ENCODE results near the gene IGFBP2. TPM values are rescaled to one million over a fixed set of nuclear protein-coding genes. Genes with fewer than 3 reads are reported as not detected.

IGFBP2 gene
- total RNA-seq, 1 experiment from 2014 or later, result 5.3 TPM

DNA sequence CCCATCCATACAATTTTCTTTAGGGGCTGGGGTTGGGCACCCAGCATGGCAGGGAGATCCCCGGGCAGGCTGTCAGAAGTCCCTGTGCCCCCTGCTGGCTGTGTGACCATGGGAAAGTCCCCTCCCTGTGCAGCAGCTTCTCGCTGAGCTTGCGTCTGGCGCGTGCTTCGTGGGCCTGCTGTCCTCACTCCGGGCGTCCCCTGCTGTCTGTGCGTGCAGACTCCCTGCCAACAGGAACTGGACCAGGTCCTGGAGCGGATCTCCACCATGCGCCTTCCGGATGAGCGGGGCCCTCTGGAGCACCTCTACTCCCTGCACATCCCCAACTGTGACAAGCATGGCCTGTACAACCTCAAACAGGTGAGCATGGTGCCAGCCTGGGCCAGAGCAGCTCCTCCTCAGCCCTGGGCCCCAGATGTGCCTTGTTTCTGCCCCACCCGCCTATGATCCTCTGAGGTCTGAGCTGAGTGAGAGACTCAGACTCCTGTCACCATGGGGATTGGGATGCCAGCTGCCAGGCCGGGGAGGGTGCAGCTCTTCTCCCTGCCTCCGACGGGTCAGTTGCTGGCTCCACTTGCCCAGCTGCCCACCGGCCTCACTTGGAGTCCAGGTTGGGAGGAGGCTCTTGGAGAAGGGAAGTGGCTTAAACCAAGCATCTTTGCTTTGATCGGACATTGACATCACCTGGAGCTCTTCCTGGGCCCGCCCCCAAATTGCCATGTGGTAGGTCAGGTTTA, 28.6 kb downstream of the IGFBP2 start:
- no peak for DNase-seq (ENCODE audit: low read depth)

DNA sequence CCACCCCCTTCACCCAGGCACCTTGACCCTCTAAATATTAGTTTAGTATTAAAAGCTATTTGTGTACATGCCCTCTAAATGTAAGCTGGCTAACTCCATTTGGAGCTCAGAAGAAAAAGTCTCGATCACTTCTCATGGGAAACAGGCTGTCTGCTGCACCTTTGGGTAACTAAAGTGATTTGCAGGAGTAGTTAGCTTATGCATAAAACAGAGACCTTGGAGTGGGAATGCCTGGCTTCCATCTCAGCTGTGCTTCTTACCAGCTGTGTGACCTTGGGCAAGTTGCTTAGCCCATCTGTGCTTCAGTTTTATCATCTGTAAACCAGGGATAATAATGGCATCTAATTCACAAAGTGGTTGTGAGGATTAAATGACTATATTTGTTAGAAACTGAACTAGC, 29.9 kb downstream of the IGFBP2 start:
- no peak for DNase-seq (ENCODE audit: low read depth)

DNA sequence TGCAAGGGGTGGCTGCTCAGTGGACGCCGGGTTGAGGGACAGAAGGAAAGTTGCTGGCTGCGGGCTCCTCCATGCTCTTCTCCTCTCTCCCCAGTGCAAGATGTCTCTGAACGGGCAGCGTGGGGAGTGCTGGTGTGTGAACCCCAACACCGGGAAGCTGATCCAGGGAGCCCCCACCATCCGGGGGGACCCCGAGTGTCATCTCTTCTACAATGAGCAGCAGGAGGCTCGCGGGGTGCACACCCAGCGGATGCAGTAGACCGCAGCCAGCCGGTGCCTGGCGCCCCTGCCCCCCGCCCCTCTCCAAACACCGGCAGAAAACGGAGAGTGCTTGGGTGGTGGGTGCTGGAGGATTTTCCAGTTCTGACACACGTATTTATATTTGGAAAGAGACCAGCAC, 30.6 kb downstream of the IGFBP2 start:
- DNase-seq (ENCODE audit: low read depth), result no peak

DNA sequence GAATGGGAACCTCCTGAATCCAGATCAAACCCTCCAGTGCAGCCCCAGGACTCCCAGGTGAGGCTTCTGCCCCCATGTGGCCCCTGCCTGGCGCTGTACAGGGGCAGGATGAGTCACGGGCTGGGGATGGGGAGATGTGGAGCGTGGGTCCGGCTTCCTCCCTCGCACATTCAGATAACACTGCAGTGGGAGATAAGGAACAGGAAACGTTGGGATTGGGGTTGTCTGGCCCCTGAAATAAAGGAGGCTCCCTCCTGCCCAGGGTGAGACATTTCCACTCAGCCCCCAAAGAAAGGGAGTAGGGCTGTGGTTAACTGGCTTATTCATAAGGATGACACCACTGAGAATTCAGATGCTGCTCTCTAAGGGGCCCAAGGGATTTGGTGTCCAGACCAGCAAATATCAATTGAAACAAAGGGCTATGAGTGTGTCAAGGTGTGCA, 31.4 kb downstream of the IGFBP2 start:
- DNase-seq (ENCODE audit: low read depth), result peak; percentile 49

DNA sequence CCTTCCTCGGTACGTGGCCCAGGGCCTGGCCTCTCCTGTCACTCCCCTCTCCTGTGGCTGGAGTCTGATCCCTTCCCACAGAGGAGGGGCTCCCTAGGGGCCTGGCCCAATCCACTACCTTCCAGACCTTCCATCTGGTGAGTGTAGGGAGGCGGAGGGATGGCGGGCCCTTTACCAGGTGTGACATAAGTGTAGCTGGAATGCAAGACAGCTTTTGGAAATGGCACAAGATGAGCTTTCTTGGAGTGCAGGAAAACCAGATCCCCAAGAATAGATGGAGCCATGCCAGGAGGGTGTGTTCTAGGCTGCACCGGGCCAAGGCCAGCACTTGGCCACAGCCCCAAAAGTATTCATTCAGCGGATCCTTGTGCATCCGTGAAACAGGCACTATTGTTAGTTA, 32.0 kb downstream of the IGFBP2 start:
- DNase-seq (ENCODE audit: low read depth), result no peak

DNA sequence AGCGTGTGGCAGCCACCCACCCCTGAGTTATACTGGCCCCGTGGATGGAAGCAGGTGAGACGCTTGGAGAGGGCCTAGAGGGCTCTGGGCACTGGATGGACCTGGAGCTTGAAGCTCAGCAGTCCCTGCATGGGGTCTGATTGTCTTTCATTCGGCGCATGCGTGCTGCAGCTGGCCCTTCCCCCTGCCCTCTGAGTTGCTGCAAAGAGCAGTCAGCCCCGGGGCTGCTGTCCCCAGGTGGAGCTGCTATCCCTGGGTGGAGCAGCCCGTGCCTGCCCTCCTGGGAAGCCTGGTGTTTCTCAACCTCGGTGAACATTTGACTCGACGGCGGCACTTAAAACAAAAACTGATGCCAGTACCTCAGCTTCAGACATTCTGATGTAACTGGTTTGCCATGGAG, 32.5 kb downstream of the IGFBP2 start:
- no peak for DNase-seq (ENCODE audit: low read depth)

DNA sequence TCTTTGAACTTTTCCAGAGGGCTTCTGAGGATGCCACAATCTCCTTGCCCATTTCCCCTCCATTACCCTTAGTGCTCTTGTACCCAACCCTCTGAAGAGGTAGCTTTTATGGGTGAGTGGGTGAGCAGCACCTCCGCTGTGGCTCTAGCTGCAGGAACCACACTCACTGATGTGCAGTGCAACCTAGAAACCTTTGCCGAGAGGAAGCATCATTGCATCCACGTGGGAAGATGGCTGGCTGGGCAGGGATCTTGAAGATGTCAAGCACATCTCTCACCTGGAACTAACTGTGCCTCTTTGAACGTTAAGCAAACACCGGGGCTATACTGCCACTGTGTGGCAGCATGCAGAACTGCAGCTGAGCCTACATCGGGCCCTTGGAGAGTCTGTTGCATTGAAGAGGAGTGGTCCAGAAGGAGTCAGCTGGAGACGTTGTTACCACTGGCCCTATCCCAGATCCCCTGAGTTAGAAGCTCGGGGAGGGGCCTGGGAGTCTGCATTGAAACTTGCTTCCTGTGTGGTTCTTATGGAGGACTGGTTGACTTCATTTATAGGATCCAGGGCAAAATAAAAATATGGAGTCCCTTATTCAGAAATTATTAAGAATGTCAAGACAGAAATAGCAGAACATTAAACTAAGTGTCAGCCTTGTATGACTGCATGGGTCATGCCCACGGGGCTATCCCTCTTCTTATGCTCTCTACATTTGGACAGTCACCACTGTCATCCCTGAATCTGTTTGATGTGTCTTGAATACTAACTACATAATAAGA, 33.4 kb downstream of the IGFBP2 start:
- peak; percentile 70 for DNase-seq (ENCODE audit: low read depth)

DNA sequence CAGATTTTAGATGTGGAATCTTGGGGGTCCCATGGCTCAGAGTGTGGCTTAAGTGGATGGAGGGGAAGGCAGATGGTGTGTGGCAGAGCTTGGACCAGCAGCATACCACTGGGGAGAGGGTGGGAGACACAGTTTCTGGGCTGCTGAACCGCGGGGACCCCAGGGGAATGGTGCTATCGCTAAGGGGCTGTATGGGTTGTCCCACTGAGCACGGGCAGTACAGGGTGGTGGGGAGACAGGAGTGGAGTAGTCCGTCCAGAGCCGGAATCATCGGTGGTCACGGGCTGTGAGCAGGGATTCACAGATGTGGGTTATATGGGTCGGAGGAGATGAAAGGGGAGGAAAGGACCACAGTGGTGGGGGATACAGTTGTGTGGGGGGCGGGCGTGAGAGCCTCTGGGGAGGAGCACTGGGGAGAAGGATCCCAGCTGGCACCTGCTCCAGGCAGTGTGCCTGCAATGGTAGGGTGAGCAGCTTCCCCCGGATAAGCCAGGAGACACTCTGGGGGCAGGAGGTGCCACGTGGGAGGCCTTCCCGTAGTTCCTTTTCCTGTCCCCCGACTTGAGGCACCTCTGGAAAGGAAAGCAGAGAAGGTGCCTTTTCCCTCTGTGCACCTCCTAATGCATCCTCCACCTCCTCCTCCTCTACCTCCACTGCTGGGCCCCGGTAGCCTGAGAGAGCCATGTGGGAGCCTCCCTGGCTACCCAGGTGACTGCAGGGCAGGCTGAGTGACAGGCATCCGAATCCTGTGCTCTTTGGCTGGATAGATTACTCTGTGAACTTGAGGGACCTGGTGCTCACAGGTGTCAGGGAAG, 37.3 kb downstream of the IGFBP2 start:
- no peak for DNase-seq (ENCODE audit: low read depth)

DNA sequence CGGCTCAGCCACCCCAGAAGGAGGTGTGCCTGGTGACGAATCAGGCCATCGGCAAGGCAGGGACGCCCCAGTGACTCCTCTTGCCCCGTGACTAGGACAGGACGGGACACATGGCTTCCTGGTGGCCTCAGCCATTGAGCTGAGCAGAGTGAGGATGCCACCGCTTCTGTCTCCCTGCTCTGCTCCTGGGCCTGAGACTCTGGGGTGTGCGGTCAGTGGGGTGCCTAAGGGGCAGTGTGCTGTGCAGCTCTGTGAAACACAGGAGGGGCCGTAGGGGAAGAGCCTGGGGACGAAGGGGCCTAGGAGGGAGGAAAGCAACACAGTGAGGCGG, 37.8 kb downstream of the IGFBP2 start:
- no peak for DNase-seq (ENCODE audit: low read depth)

DNA sequence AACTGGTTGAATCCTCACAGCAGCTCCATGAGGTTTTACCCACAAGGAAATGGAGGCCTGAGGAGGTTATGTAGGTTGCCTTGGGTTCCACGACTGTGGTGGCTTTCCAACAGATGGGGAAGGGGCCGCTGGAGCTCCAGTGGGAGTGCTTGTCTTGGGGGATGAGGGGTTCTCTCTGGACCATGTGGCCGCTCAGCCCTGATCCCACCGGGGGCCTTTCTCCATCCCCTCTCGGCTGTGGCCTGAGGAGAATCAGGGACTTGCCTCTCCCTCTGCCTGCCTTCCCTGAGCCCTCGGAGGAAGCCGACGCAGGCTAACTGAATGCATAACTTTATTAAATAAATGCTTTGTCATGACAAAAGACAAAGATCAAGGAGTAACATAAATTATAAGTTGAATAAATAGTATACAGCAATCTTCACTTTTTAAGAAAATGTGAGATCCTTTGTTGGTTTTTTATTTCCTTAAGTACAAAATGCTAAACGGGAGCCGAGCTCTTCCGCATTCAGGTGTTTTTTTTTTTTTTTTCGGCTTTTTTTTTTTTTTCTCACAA, 38.6 kb downstream of the IGFBP2 start:
- no peak for DNase-seq (ENCODE audit: low read depth)

DNA sequence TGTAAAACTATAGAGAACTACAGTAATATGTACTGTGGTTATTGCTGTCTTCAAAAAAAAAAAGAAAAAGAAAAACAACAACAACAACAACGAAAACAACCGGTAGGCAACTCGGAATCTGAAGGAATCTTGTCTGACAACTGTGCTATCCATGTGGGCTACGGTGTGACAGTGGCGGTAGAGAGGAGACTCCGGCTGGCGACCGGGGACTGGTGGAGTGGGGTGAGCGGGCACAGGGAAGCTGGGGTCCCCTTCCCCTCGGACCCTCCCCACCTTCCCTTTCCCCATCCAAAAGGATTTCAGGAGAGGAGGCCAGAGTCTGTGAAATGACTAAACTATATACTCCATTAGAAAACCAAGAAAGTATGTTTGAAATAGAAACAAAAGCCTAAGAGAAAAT, 39.2 kb downstream of the IGFBP2 start:
- no peak for DNase-seq (ENCODE audit: low read depth)

DNA sequence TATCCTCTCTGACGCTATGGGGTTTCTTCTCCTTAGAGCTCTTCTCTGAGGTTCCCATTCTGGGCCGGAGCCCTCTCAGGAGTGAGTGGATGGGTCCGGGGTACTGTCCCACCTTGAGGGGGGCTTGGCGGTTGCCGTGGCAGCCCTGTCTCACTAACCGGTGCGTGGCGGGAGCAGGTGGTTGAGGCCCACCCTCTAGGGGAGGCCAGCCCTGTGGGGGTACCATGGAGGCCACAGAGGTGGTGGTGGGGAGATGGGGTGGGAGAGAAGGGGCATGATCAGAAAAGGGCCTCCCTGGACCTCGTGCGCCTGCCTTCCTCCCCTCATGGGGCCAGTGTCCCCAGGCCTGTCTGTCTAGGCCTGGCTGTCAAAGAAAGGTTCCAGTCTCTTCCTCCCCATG, 39.8 kb downstream of the IGFBP2 start:
- no peak for DNase-seq (ENCODE audit: low read depth)

DNA sequence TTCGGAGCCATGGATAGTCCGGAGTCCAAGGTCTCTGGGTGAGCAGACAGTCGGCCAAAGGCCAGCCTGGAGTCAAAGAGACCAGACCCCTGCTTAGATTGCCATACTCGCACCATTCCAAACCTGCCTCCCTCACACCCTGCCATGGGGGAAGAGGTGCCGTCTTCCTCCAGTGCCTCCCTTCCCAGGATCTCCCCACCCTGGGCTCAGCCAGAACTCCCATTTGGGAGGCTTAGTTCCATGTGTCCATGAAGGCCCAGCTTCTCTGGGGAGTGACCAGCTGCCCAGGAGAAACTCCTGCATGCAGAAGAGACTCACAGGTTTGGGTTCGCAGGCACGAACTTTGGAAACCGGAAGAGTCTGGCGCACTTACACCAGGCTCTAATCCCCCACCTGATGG, 40.4 kb downstream of the IGFBP2 start:
- DNase-seq (ENCODE audit: low read depth), result no peak

DNA sequence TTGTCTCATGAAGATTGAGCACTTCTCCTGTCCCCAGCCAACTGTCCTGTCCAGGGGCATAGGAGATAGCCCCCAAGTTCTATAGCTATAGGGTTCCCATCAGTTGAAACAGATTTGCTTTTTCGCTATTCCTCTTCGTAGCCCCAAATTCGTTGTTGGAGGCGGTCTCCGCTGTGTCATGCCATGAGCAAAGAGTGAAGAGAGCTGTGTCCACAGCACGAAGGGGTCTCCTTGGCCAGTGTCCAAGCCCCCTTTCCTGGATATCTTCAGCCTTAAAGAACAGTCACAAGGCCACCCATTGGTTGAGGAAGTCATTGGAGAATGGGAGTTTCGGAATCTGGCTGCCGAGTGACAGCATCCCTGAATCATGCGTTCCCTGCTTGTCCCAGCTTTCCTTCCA, 41.2 kb downstream of the IGFBP2 start:
- DNase-seq (ENCODE audit: low read depth), result no peak

DNA sequence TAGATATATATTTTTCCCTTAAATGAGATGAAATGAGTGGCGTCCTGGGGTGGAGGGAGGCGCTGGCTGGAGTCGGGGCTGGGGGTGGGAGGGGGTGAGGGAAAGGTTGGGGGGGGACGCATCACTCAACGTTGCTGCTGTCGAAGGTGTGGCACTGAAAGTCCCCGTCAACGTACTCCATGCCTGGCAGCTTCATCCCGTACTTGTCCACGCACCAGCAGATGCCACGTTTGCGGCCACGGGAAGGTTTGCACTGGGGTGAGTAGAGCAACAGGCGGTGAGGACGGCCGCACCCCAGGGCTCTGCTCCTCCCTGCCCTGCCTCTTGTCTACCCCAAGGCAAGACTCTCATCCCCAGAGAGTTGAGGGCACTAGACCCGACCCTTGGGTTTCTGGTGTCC, 43.4 kb downstream of the IGFBP2 start:
- DNase-seq (ENCODE audit: low read depth), result no peak

DNA sequence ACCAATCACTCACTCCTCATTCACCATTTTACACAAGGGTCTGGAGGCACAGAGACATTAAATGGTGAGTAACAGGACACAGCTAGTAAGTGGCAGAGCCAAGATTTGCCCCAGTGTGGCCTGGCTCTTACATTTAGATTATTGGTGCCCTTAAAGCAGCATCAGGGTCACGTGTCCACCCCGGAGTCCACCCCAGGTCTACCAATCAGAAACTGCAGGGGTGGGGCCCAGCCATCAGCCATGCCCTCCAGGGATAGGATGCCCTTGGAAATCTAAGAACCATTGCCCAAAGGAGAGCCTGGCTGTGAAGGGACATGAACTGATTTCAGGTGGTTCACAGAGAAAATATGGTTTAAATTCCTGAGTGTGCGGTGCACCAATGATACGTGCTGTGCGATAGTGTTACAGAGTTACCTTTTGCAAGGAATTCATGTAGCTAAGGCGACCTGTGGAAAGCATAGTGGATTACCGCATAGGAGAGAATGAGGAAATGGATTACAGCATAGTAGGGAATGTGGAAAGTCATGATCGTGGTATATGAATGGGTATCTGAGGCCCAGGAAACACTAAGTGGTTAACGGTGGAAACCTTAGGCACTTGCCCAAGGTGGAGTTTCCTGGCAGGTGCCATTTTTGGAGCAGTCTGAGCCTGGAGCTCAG, 44.3 kb downstream of the IGFBP2 start:
- DNase-seq (ENCODE audit: low read depth), result no peak

DNA sequence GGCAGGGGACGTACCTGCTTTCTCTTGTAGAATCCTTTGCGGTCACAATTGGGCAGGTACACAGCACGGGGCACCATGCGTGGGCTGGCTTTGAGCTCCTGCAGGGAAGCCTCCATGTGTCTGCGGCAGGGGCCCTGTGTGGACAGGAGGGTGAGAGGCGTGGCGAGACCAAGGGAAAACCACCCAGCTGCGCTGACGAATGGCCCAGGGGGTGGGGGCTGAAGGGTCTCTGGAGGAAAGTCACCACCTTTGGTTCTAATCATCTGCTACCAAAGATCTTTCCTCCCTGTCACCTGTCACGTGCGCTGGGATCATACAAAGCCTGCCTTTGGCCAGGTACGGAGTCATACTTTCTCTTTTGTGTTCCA, 44.9 kb downstream of the IGFBP2 start:
- DNase-seq (ENCODE audit: low read depth), result no peak

DNA sequence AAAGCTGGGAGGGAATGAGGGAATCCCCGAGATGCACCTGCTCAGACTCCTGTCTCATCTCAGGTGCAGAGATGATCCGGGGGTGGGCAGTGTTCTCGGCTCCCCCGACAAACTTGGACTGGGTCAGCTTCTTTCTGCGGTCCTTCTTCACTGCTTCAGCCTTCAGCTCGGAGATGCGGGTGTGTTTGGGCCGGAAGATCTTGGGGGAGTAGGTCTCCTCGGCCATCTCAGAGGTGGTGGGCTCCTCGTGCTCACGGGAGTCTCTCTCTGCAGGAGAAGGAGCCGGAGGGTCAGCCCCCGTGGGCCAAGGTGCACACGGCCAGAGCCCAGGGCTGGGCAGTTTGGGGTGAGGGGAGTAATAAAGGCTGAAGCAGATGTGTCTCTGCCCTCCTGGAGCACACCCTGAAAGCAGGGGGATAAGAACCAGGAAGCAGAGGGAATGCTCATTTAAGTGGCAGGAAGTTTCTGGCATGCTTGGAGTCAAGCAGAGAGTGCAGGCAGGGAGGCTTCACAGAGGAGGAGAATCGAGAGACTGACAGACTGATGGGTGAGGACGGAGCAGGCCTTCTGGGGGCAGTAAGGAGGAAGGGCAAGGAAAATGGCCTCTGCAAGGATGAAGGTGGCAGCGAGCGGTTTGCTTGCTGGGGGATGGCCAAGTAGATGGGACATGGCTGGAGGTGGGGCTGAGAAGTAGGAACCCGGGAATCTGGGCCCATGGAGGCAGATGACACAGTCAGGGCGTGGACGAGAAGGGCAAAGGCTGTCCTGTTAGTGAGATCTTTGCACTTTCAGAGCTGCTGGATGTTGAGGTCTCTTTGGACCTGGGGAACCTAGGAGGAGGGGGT, 45.8 kb downstream of the IGFBP2 start:
- DNase-seq (ENCODE audit: low read depth), result no peak

DNA sequence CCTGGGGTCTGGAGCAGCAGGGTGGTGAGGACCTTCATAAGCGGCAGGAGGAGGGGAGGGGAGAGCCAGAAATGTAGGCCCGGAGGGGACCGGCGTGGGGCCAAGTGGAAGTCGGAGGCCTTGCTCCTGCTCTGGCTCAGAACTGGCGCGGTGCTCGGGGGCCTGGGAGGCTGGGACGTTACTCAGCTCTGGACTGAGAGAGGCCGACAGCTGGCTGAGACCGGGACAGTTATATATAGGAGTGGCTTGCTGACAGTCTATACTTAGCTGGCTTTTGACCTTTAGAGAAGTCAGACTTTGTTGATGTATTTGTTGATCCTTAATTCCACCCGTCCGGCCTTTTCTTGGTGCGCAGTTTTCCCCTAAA, 46.4 kb downstream of the IGFBP2 start:
- no peak for DNase-seq (ENCODE audit: low read depth)

DNA sequence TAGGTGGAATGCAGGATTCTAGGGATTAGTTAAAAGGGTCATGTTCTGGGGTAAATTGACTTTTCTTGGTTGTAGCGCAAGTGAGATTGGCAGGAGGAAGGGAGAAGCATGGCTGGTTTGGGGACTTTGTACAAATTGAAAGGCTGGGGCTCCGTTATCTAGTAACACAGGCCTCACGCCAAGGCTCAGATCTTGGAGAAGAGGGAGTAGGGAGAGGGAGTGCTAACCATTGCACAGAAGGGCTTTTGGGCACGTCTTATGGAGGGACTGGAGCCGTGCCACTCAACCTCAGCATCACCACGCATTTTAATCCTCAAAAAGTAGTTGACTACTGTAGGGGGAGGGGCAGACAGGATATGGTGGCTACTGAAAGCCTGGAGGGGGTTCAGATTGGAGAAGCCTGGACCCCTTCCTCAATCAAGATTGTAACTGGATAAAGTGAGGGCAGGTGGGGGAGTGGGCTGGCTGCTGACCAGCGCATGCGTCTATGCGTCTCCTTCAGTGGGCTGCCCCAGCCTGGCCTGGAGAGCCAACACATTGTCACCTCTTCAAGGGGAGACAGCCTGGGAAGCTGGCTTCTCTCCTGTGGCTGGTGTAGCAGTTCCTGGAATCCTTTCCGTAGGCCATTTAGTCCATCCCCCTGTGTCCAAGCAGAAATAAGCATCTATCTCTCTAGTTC, 47.9 kb downstream of the IGFBP2 start:
- no peak for DNase-seq (ENCODE audit: low read depth)

All from HT1080 (cell line).